GM23338 (cell line): Measurements from ENCODE around the gene GSTM2.
A peak's percentile ranks its signal among the peaks of the same experiment; 100 is the strongest.

ENCODE experiments used
- CREB1 ChIP-seq: fragments of 250-450 bp; sonication (Bioruptor Pico); IDR thresholded peaks from 2 replicates; pipeline ENCODE4 v1.5.0; 2020; ENCODE audit warnings: low read depth, mild to moderate bottlenecking, moderate library complexity
- EZH2 ChIP-seq: fragments of 200-600 bp; sonication (generic); IDR thresholded peaks from one replicate; pipeline ENCODE4 v1.8.0; 2017; ENCODE audit warnings: antibody characterized with exemption, mild to moderate bottlenecking, low read depth; ENCODE audit not compliant: unreplicated experiment
- POLR2AphosphoS5 ChIP-seq: IDR thresholded peaks from 2 replicates; pipeline ENCODE4 v1.6.1; 2016; ENCODE audit warnings: antibody characterized with exemption, low read depth
- ZNF331 ChIP-seq: fragments of 250-450 bp; sonication (Bioruptor Pico); IDR thresholded peaks from 2 replicates; pipeline ENCODE4 v1.5.0; 2020; ENCODE audit warnings: low read depth, mild to moderate bottlenecking, moderate library complexity
- TF ChIP-seq, protein P1 (sequence below), 2 experiments: fragments of 200-600 bp in 1 of 2; sonication (generic) in 1 of 2; conservative IDR thresholded peaks; 2 replicates each; pipeline versions ENCODE4 v1.5.1 to v1.6.1; 2016 to 2017; ENCODE audit warnings: antibody characterized with exemption in 2 of 2, low read depth in 2 of 2, mild to moderate bottlenecking in 2 of 2, moderate library complexity in 1 of 2
- TF ChIP-seq, protein P2 (sequence below): IDR thresholded peaks from one replicate; pipeline ENCODE4 v1.6.1; 2018; ENCODE audit warnings: antibody characterized with exemption; ENCODE audit not compliant: unreplicated experiment

- no peak for TF ChIP-seq ZNF331 (CRISPR knock-in tag)
- TF ChIP-seq, protein P1, sequence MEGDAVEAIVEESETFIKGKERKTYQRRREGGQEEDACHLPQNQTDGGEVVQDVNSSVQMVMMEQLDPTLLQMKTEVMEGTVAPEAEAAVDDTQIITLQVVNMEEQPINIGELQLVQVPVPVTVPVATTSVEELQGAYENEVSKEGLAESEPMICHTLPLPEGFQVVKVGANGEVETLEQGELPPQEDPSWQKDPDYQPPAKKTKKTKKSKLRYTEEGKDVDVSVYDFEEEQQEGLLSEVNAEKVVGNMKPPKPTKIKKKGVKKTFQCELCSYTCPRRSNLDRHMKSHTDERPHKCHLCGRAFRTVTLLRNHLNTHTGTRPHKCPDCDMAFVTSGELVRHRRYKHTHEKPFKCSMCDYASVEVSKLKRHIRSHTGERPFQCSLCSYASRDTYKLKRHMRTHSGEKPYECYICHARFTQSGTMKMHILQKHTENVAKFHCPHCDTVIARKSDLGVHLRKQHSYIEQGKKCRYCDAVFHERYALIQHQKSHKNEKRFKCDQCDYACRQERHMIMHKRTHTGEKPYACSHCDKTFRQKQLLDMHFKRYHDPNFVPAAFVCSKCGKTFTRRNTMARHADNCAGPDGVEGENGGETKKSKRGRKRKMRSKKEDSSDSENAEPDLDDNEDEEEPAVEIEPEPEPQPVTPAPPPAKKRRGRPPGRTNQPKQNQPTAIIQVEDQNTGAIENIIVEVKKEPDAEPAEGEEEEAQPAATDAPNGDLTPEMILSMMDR (conservative IDR thresholded peaks at IDR 0.05; ENCODE audit: low read depth in 2 of 2), result peak in 1 of 2 experiments; percentile 56; a peak in 2 of 4 replicates
- no peak for TF ChIP-seq CREB1 (CRISPR knock-in tag)
- TF ChIP-seq, protein P2, sequence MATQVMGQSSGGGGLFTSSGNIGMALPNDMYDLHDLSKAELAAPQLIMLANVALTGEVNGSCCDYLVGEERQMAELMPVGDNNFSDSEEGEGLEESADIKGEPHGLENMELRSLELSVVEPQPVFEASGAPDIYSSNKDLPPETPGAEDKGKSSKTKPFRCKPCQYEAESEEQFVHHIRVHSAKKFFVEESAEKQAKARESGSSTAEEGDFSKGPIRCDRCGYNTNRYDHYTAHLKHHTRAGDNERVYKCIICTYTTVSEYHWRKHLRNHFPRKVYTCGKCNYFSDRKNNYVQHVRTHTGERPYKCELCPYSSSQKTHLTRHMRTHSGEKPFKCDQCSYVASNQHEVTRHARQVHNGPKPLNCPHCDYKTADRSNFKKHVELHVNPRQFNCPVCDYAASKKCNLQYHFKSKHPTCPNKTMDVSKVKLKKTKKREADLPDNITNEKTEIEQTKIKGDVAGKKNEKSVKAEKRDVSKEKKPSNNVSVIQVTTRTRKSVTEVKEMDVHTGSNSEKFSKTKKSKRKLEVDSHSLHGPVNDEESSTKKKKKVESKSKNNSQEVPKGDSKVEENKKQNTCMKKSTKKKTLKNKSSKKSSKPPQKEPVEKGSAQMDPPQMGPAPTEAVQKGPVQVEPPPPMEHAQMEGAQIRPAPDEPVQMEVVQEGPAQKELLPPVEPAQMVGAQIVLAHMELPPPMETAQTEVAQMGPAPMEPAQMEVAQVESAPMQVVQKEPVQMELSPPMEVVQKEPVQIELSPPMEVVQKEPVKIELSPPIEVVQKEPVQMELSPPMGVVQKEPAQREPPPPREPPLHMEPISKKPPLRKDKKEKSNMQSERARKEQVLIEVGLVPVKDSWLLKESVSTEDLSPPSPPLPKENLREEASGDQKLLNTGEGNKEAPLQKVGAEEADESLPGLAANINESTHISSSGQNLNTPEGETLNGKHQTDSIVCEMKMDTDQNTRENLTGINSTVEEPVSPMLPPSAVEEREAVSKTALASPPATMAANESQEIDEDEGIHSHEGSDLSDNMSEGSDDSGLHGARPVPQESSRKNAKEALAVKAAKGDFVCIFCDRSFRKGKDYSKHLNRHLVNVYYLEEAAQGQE, result no peak
- no peak for TF ChIP-seq POLR2AphosphoS5
- TF ChIP-seq EZH2, result no peak
Measured at GRCh38 chr1:109630081-109630897, 37.6 kb upstream of the GSTM2 start.
